Measurements from ENCODE around the gene MTMR1.

Gene MTMR1

GRCh38 chrX:150697641-150698040 lies 4.4 kb downstream of the MTMR1 start:
- DNase-seq, result no peak

GRCh38 chrX:150698981-150699380 lies 5.8 kb downstream of the MTMR1 start:
- DNase-seq, result no peak

- no peak for DNase-seq
Observed at GRCh38 chrX:150700107-150700506, 6.9 kb downstream of the MTMR1 start.

- no peak for DNase-seq
Observed at GRCh38 chrX:150701377-150701776, 8.2 kb downstream of the MTMR1 start.

GRCh38 chrX:150702966-150703694 lies 9.9 kb downstream of the MTMR1 start:
- DNase-seq, result no peak

- no peak for DNase-seq
Observed at GRCh38 chrX:150703695-150703974, 10.4 kb downstream of the MTMR1 start.

GRCh38 chrX:150704030-150704613 lies 10.9 kb downstream of the MTMR1 start:
- no peak for DNase-seq

GRCh38 chrX:150712619-150713018 lies 19.4 kb downstream of the MTMR1 start:
- no peak for DNase-seq

- DNase-seq, result no peak
Observed at GRCh38 chrX:150715184-150715583, 22.0 kb downstream of the MTMR1 start.

- DNase-seq, result no peak
Observed at GRCh38 chrX:150719621-150720020, 26.4 kb downstream of the MTMR1 start.

- no peak for DNase-seq
Observed at GRCh38 chrX:150729956-150730355, 36.8 kb downstream of the MTMR1 start.

GRCh38 chrX:150730719-150731118 lies 37.5 kb downstream of the MTMR1 start:
- no peak for DNase-seq

GRCh38 chrX:150731795-150732194 lies 38.6 kb downstream of the MTMR1 start:
- DNase-seq, result no peak

- DNase-seq, result no peak
Observed at GRCh38 chrX:150736475-150736874, 43.3 kb downstream of the MTMR1 start.

GRCh38 chrX:150752124-150752523 lies 58.9 kb downstream of the MTMR1 start:
- DNase-seq, result no peak

GRCh38 chrX:150753357-150753756 lies 60.2 kb downstream of the MTMR1 start:
- no peak for DNase-seq

- DNase-seq, result no peak
Observed at GRCh38 chrX:150753968-150754367, 60.8 kb downstream of the MTMR1 start.

GRCh38 chrX:150757371-150757770 lies 64.2 kb downstream of the MTMR1 start:
- no peak for DNase-seq

GRCh38 chrX:150759568-150760416 lies 66.6 kb downstream of the MTMR1 start:
- DNase-seq, result no peak

- no peak for DNase-seq
Observed at GRCh38 chrX:150761176-150761818, 68.1 kb downstream of the MTMR1 start.

GRCh38 chrX:150761819-150762216 lies 68.6 kb downstream of the MTMR1 start:
- no peak for DNase-seq

- no peak for DNase-seq
Observed at GRCh38 chrX:150762258-150763165, 69.3 kb downstream of the MTMR1 start.
